Stimulated activated CD4-positive, alpha-beta T cell treated with anti-CD3 and anti-CD28 coated beads, Interleukin-2, amount 100 ng/mL, for 48 hours (primary cell): ENCODE data around the gene SIK2.
"Not testable (repeated sequence)": the region's sequence is repeated elsewhere in the genome, so short reads cannot be mapped to it uniquely, and the experiment has no call there.

Experiments
- DNase-seq, 2 donors: peaks; one replicate each; pipeline ENCODE4 v3.0.0-alpha.2; 2020

The SIK2 gene

GRCh38 chr11:111765320-111765983 lies 163.2 kb downstream of the SIK2 start:
- DNase-seq, result peak; percentile 6 to 14

- DNase-seq, result peak; percentile 60 to 72
These were observed 164.0 kb downstream of the SIK2 start, which contains the start of gene PPP2R1B for GRCh38 chr11:111765984-111766833. TSS of gene PPP2R1B (minus strand) at chr11:111766389. CDS start at chr11:111766361, 28 bp downstream.

GRCh38 chr11:111766834-111767142 lies 164.5 kb downstream of the SIK2 start:
- DNase-seq, result no peak

GRCh38 chr11:111770581-111771134 lies 168.4 kb downstream of the SIK2 start:
- DNase-seq, result no peak

- not testable (repeated sequence) for DNase-seq
These were observed 169.0 kb downstream of the SIK2 start for GRCh38 chr11:111771205-111771604.

- DNase-seq, result no peak
These were observed 170.3 kb downstream of the SIK2 start for GRCh38 chr11:111772535-111772934.

- no peak for DNase-seq
These were observed 172.9 kb downstream of the SIK2 start for GRCh38 chr11:111774955-111775710.

- DNase-seq, result no peak
These were observed 174.3 kb downstream of the SIK2 start for GRCh38 chr11:111776398-111777093.

- no peak for DNase-seq
These were observed 175.1 kb downstream of the SIK2 start for GRCh38 chr11:111777094-111778046.

GRCh38 chr11:111778047-111778558 lies 175.9 kb downstream of the SIK2 start:
- no peak for DNase-seq

- no peak for DNase-seq
These were observed 176.9 kb downstream of the SIK2 start for GRCh38 chr11:111779118-111779517.
